B cell (primary cell): Measurements from ENCODE around the gene HDAC7. TPM values are rescaled to one million over a fixed set of nuclear protein-coding genes. Genes with fewer than 3 reads are reported as not detected.

ENCODE experiments used
- ATAC-seq: fragments of 200-7000 bp; cut with Tn5 transposase; one replicate; pipeline ENCODE4 v1.10.0; 2021; ENCODE audit warnings: low read depth, mild to moderate bottlenecking, moderate number of reproducible peaks, moderate library complexity
- CTCF ChIA-PET: fragments of 350-600 bp; sonication (Branson Sonifier 250); formaldehyde crosslinking; loops from one replicate; lab custom pipeline; 2021; ENCODE audit warnings: antibody characterized with exemption, inconsistent platforms; lab: Charles Lee
- POLR2A ChIA-PET: fragments of 350-600 bp; sonication (Branson Sonifier 250); formaldehyde crosslinking; loops from one replicate; lab custom pipeline; 2021; ENCODE audit warnings: antibody characterized with exemption; lab: Charles Lee
- DNase-seq: peaks from one replicate; pipeline ENCODE4 v3.0.0; 2013
- H2AFZ ChIP-seq: 2 replicates; pipeline ENCODE4 v1.6.1; 2012; ENCODE audit warnings: mild to moderate bottlenecking, low read depth, low read length; ENCODE audit not compliant: insufficient read depth, poor library complexity, severe bottlenecking
- H3K27ac ChIP-seq, 2 donors: 1 replicate in 1 of 2; 2 replicates in 1 of 2; pipeline ENCODE4 v1.5.1; 2012 to 2013; ENCODE audit warnings: low read length in 2 of 2, mild to moderate bottlenecking in 2 of 2, moderate library complexity in 1 of 2
- H3K27me3 ChIP-seq, 4 experiments: fragments of 200-600 bp in 1 of 4; sonication (generic) in 1 of 4; replicated peaks in 1 of 4; 1 replicate in 2 of 4; 2 replicates in 2 of 4; pipeline versions ENCODE4 v1.6.1 to v1.7.0; 2013 to 2016; ENCODE audit warnings: low read length in 3 of 4, mild to moderate bottlenecking in 2 of 4, mixed read lengths in 1 of 4, moderate library complexity in 1 of 4; ENCODE audit not compliant: insufficient read depth in 4 of 4, control insufficient read depth in 3 of 4; ENCODE audit errors: control extremely low read depth in 1 of 4
- H3K36me3 ChIP-seq, 2 experiments: replicated peaks in 1 of 2; 1 replicate in 1 of 2; 2 replicates in 1 of 2; pipeline versions ENCODE4 v1.6.1 to v1.7.1; 2013; ENCODE audit warnings: low read length in 1 of 2; ENCODE audit not compliant: insufficient read depth in 2 of 2, control insufficient read depth in 1 of 2; ENCODE audit errors: control extremely low read depth in 1 of 2, extremely low read depth in 1 of 2
- H3K4me1 ChIP-seq, 2 donors: fragments of 200-600 bp in 1 of 2; sonication (generic) in 1 of 2; 1 replicate in 1 of 2; 2 replicates in 1 of 2; pipeline versions ENCODE4 v1.5.1 to v1.6.1; 2013 to 2017; ENCODE audit warnings: low read length in 2 of 2; ENCODE audit not compliant: control insufficient read depth in 2 of 2, insufficient read depth in 2 of 2
- H3K4me2 ChIP-seq: replicated peaks from 2 replicates; pipeline ENCODE3; 2012; ENCODE audit warnings: mild to moderate bottlenecking, low read depth, low read length; ENCODE audit not compliant: poor library complexity, severe bottlenecking
- H3K4me3 ChIP-seq, 5 experiments: fragments of 200-600 bp in 1 of 5; sonication (generic) in 1 of 5; 1 replicate in 3 of 5; 2 replicates in 2 of 5; pipeline versions ENCODE4 v1.5.1 to v1.7.0; 2011 to 2016; ENCODE audit warnings: low read length in 4 of 5, mild to moderate bottlenecking in 4 of 5, low read depth in 2 of 5, control low read depth in 1 of 5, moderate library complexity in 1 of 5; ENCODE audit not compliant: insufficient read depth in 1 of 5; ENCODE audit errors: control extremely low read depth in 1 of 5, extremely low read depth in 1 of 5
- H3K79me2 ChIP-seq: fragments of 200-600 bp; sonication (generic); one replicate; pipeline ENCODE4 v1.6.0; 2016; ENCODE audit warnings: low read length; ENCODE audit not compliant: control insufficient read depth, insufficient read depth
- H3K9ac ChIP-seq: fragments of 200-600 bp; sonication (generic); 2 replicates; pipeline ENCODE4 v1.6.1; 2017; ENCODE audit warnings: mild to moderate bottlenecking, low read length, moderate library complexity
- H3K9me3 ChIP-seq, 3 donors: one replicate each; pipeline versions ENCODE4 v1.6.1 to v1.7.1; 2013; ENCODE audit warnings: low read length in 2 of 3; ENCODE audit not compliant: control insufficient read depth in 2 of 3, insufficient read depth in 1 of 3; ENCODE audit errors: control extremely low read depth in 1 of 3
- H4K20me1 ChIP-seq: 2 replicates; pipeline ENCODE4 v1.6.0; 2012; ENCODE audit warnings: mild to moderate bottlenecking, low read length; ENCODE audit not compliant: insufficient read depth, control insufficient read depth, poor library complexity, severe bottlenecking
- H3K27ac Mint-ChIP-seq: one replicate; pipeline ENCODE4 v1.8.0; 2021; ENCODE audit warnings: mixed read lengths
- H3K27me3 Mint-ChIP-seq: one replicate; pipeline ENCODE4 v1.8.0; 2021; ENCODE audit warnings: mixed read lengths
- H3K4me1 Mint-ChIP-seq: one replicate; pipeline ENCODE4 v1.8.0; 2021; ENCODE audit warnings: mixed read lengths
- H3K4me3 Mint-ChIP-seq: one replicate; pipeline ENCODE4 v1.8.0; 2021; ENCODE audit warnings: mixed read lengths
- H3K9me3 Mint-ChIP-seq: one replicate; pipeline ENCODE4 v1.8.0; 2022; ENCODE audit warnings: mixed read lengths; ENCODE audit not compliant: insufficient read depth
- CTCF ChIP-seq: fragments of 200-600 bp; IDR thresholded peaks from one replicate; pipeline ENCODE4 v1.8.0; 2022; ENCODE audit warnings: antibody characterized with exemption, mild to moderate bottlenecking
- EZH2 ChIP-seq: IDR thresholded peaks from 2 replicates; pipeline ENCODE4 v1.6.1; 2012; ENCODE audit warnings: borderline replicate concordance, low read depth, mild to moderate bottlenecking, moderate library complexity, low read length; ENCODE audit not compliant: insufficient read depth, poor library complexity, severe bottlenecking
- WGBS: methylation state at CpG from one replicate; pipeline ENCODE4 v1.1.5; 2013; ENCODE audit warnings: missing lambda C conversion rate; ENCODE audit not compliant: insufficient coverage; 5-methylcytosine and 5-hydroxymethylcytosine counted together
- intact Hi-C: fragments of 100-400 bp; cut with micrococcal nuclease; formaldehyde crosslinking; loops from one replicate; pipeline ENCODE4 v1.10.0; 2022
- polyA plus RNA-seq: library from polyadenylated mRNA; depleted of rRNA; stranded (reverse); fragments of >200 nt; gene quantifications from 2 replicates; pipeline ENCODE4 v1.2.3, GENCODE V29; 2012
- total RNA-seq, 2 donors: library from RNA; stranded (reverse); fragments of 120-200 nt in 1 of 2; gene quantifications; 1 replicate in 1 of 2; 2 replicates in 1 of 2; pipeline versions ENCODE4 v1.2.3 to v1.2.4, GENCODE V29; 2013 to 2022

The HDAC7 gene
- total and polyA plus RNA-seq, 2 donors (not counting 1 experiment from before 2014, with no cell fraction given): 87.2 to 178 TPM

- intact Hi-C loops: no loop called here
- Histone ChIP-seq H3K27me3 (peaks cover 0 to 6% (median 0%) of the 10 kb centered on the region in 4 experiments), H3K9ac (no peak overlapping the region), H4K20me1 (no peaks in the 10 kb centered on the region), H3K9me3 (no peaks in the 10 kb centered on the region), H3K27ac (no peak overlapping the region), H3K4me2 (no peak overlapping the region), H3K79me2 (no peaks in the 10 kb centered on the region), H3K4me1 (peaks cover 21 to 22% of the 10 kb centered on the region in 2 donors), H3K36me3 (no peaks in the 10 kb centered on the region), H2AFZ (no peak overlapping the region), H3K4me3 (no peak overlapping the region)
- DNase-seq (no peak), ATAC-seq (no peak)
- CTCF ChIA-PET: interaction anchor here (0.5 to 23.8 kb wide), 17 partner anchors 9 to 745 kb away, joined by 3 to 1203 read pairs (median 10); partner anchors contain the start of genes HDAC7, RAPGEF3, RPAP3 and SLC48A1
- Mint-ChIP-seq H3K4me1 (peaks cover 22% of the 10 kb centered on the region), H3K9me3 (no peaks in the 10 kb centered on the region), H3K4me3 (no peak overlapping the region), H3K27me3 (no peaks in the 10 kb centered on the region), H3K27ac (no peak overlapping the region)
- no CpG with 5 or more reads among the region's 1 CpG for WGBS
- POLR2A ChIA-PET: interaction anchor here (0.7 to 10.4 kb wide), 2 partner anchors 27 to 43 kb away, joined by 3 to 264 read pairs; partner anchors contain the start of gene HDAC7
- TF ChIP-seq CTCF: no peak
- no peak for TF ChIP-seq EZH2
Measured at GRCh38 chr12:47840571-47840970, 20.9 kb upstream of the HDAC7 start.

- intact Hi-C loops: loop anchor here (10.0 kb wide), 1 partner anchor 325 kb away; no protein-coding TSS in a partner anchor
- no peaks in the 10 kb centered on the region for H3K27me3 ChIP-seq
- no peak overlapping the region for H3K4me2 ChIP-seq
- H3K27ac Mint-ChIP-seq: no peak overlapping the region
- peaks cover 35% of the 10 kb centered on the region for H3K4me1 Mint-ChIP-seq
- ChIA-PET CTCF (interaction anchor here (1.0 to 23.8 kb wide), 22 partner anchors 10 to 344 kb away, joined by 3 to 1203 read pairs (median 11); partner anchors contain the start of genes CCDC184, ENDOU, HDAC7 and RAPGEF3), POLR2A (interaction anchor here (0.7 to 10.4 kb wide), 7 partner anchors 25 to 132 kb away, joined by 3 to 264 read pairs (median 6); partner anchors contain the start of gene HDAC7)
- H3K9me3 Mint-ChIP-seq: no peaks in the 10 kb centered on the region
- H3K27ac ChIP-seq: no peak overlapping the region
- H4K20me1 ChIP-seq: no peaks in the 10 kb centered on the region
- H3K36me3 ChIP-seq: no peaks in the 10 kb centered on the region
- 98% methylated on average over 5 of the region's 8 CpGs for WGBS
- H2AFZ ChIP-seq: no peak overlapping the region
- DNase-seq: no peak
- H3K79me2 ChIP-seq: no peaks in the 10 kb centered on the region
- ATAC-seq: no peak
- peaks cover 33 to 34% of the 10 kb centered on the region in 2 donors for H3K4me1 ChIP-seq
- no peak overlapping the region for H3K9ac ChIP-seq
- H3K9me3 ChIP-seq: no peaks in the 10 kb centered on the region
- H3K27me3 Mint-ChIP-seq: no peaks in the 10 kb centered on the region
- no peak for TF ChIP-seq EZH2
- TF ChIP-seq CTCF: no peak
- no peak overlapping the region for H3K4me3 Mint-ChIP-seq
- no peak overlapping the region for H3K4me3 ChIP-seq
Measured at GRCh38 chr12:47839214-47839876, 19.6 kb upstream of the HDAC7 start.
